Right atrium auricular region (tissue), 2 donors: Measurements from ENCODE around the gene CDH22. TPM values are rescaled to one million over a fixed set of nuclear protein-coding genes. Genes with fewer than 3 reads are reported as not detected.

ENCODE experiments used
- DNase-seq: peaks from one replicate; pipeline ENCODE4 v3.0.0-alpha.2; 2019; ENCODE audit warnings: low spot score
- H3K27ac ChIP-seq, 2 donors: fragments of 200-600 bp; sonication (generic); 1 replicate in 1 of 2; 2 replicates in 1 of 2; pipeline ENCODE4 v1.5.1; 2016 to 2019
- H3K27me3 ChIP-seq, 2 donors: fragments of 200-600 bp; sonication (generic); one replicate each; pipeline versions ENCODE4 v1.5.1 to v1.6.0; 2017 to 2019
- H3K36me3 ChIP-seq: fragments of 200-600 bp; sonication (generic); one replicate; pipeline ENCODE4 v1.5.1; 2016
- H3K4me1 ChIP-seq, 2 donors: fragments of 200-600 bp; sonication (generic); one replicate each; pipeline versions ENCODE4 v1.5.1 to v1.6.0; 2017 to 2019
- H3K4me3 ChIP-seq, 2 donors: fragments of 200-600 bp; sonication (generic); 1 replicate in 1 of 2; 2 replicates in 1 of 2; pipeline ENCODE4 v1.5.1; 2017 to 2019; ENCODE audit warnings: mild to moderate bottlenecking in 1 of 2, moderate library complexity in 1 of 2
- H3K9me3 ChIP-seq, 2 donors: fragments of 200-600 bp; sonication (generic); one replicate each; pipeline ENCODE4 v1.5.1; 2019
- CTCF ChIP-seq, 2 donors: fragments of 200-600 bp; sonication (generic); IDR thresholded peaks; one replicate each; pipeline ENCODE4 v1.5.1; 2019; ENCODE audit warnings: antibody characterized with exemption in 2 of 2
- total RNA-seq, 2 donors: library from RNA; depleted of rRNA; stranded (reverse); fragments of >200 nt; gene quantifications; one replicate each; pipeline ENCODE4 v1.1.0, GENCODE V29; 2016

Gene CDH22
- total RNA-seq: 1 to 10 TPM in 1 of 2 donors, under 1 TPM in 1; 0.67 to 4.4 TPM

DNA sequence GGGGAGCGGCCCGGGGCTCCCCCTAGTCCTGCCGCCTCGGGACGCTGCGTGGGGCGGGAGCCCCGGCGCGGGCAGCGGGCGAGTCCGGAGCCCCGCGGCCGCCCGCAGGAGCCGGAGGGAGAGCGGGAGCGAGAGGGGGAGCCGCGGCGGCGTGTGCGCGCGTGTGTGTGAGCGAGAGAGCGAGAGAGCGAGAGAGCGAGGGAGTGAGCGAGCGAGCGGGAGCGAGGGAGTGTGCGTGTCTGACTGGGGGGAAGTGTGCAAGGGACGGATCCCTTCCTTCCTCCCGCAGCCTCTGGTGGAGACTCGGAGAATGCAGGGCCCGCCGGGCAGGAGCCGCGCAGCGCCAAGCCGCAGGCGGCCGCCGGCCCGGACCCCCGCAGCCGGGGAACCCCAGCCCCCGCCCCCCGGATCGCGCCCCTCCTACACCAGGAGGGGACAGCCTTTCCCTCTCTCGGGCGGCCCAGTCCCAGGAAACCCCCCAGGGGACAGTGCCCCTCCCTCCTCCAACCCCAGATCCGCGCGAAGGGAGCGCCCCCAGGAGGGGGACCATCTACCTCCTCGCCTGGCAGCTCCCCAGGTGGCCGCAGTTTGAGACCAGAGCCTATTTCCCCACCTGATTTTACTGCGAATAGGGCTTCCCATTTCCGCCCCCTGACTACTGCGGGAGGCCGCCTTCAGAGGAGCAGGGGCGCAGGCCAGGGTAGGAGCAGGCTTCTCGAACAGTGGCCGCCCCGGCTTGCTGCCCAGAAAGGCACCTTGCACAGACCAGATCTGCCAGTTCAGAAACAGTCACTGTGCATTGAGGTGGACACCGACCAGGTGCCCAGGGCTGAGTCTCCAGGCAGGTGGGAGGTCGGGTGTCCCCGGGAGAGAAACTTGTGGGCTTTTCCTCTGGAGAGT lies at the start of gene CDH22:
TSS of gene CDH22 (minus strand) at position 241 of the 900 bp plus-strand sequence. CDS start 57,204 bp downstream, outside the sequence.
- TF ChIP-seq CTCF (IDR thresholded peaks at IDR 0.05): peak; percentile 48 to 62
- peaks cover 6 to 30% of the 10 kb centered on the region in 2 donors for H3K27me3 ChIP-seq
- H3K36me3 ChIP-seq: no peaks in the 10 kb centered on the region
- peaks cover 0 to 34% of the 10 kb centered on the region in 2 donors for H3K4me1 ChIP-seq
- H3K9me3 ChIP-seq: no peaks in the 10 kb centered on the region
- DNase-seq: no peak
- no peak within 1 kb of the TSS for H3K27ac ChIP-seq
- H3K4me3 ChIP-seq: peak within 1 kb of the TSS; percentile 32 to 52

GRCh38 chr20:46357030-46357514 lies 48.8 kb upstream of the CDH22 start:
- no peaks in the 10 kb centered on the region for H3K36me3 ChIP-seq
- no peak overlapping the region for H3K4me3 ChIP-seq
- TF ChIP-seq CTCF (IDR thresholded peaks at IDR 0.05): no peak
- H3K27me3 ChIP-seq: no peaks in the 10 kb centered on the region
- DNase-seq: no peak
- peaks cover 0 to 65% of the 10 kb centered on the region in 2 donors for H3K4me1 ChIP-seq
- H3K27ac ChIP-seq: peak overlapping the region; percentile 36 to 48
- no peaks in the 10 kb centered on the region for H3K9me3 ChIP-seq

DNA sequence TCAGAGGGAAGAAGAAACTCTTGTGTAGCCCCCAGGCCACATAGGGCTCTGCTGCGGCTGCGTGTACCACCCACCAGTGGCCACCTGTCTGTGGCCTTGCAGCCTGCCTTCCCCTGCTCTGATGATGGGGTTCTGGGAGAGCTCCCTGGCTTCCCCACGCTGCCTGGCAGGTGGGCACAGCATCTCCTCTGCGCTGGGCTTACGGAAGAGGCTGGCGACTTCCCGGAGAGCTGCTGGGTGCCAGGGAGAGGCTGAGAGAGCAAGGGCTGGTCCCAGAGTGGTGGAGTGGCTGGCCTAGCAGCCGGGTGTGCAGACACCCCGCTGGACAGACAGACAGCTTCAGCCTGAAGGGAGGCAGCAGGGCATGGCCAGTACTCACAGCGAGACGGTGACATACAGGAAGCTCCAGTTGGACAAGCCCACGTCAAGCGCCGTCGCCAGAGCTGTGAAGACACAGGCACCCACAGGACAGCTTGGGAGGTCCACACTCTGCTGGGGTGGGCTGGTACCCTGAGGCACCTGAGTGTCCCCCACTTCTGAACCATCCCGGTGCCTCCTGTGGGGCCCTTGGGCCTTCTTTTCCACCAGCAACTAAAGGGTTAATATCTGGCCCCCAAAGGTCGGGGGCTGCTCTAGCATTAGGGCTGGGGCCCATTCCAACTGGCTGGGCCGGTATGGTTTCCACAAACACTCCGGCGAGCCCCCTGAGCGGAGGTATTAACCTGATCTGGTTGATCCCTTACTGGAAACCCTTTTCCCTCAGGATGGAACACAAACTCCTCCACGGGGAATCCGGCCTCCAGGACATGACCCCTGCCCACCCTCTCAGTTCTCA lies 48.1 kb upstream of the CDH22 start:
- Histone ChIP-seq H3K36me3 (no peaks in the 10 kb centered on the region), H3K27ac (peak overlapping the region; percentile 36 to 48)

DNA sequence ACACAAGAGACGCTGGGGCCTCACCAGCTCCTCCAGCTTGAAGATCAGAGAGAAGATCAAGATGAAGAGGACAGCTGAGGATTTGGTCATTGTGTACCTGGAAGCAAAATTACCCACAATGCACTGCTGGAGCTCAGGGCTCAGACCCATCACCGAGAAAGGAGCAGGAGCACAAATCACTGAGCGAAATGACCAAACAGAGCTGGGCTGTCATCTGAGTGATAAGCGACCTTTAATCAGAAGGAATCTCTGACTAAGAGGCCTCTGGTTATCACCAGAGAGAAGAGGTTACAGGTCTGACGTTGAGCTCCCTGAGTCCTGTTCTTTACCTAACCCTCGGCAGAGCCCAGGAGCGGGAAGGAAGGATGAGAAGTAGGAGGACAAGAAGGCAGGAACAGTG lies 47.5 kb upstream of the CDH22 start:
- Histone ChIP-seq H3K4me1 (peaks cover 0 to 52% of the 10 kb centered on the region in 2 donors), H3K4me3 (no peak overlapping the region)

More for the DNA sequence above, 48.1 kb upstream of the CDH22 start:
- H3K27me3 ChIP-seq: no peaks in the 10 kb centered on the region
- peaks cover 0 to 59% of the 10 kb centered on the region in 2 donors for H3K4me1 ChIP-seq
- H3K4me3 ChIP-seq: no peak overlapping the region
- H3K9me3 ChIP-seq: no peaks in the 10 kb centered on the region
- no peak for TF ChIP-seq CTCF (IDR thresholded peaks at IDR 0.05)
- no peak for DNase-seq

More for the DNA sequence above, 47.5 kb upstream of the CDH22 start:
- Histone ChIP-seq H3K27ac (no peak overlapping the region), H3K27me3 (no peaks in the 10 kb centered on the region), H3K9me3 (no peaks in the 10 kb centered on the region), H3K36me3 (no peaks in the 10 kb centered on the region)
- no peak for DNase-seq
- TF ChIP-seq CTCF (IDR thresholded peaks at IDR 0.05): no peak
